Ectodermal cell (in vitro differentiated cells): Measurements from ENCODE around the gene COL26A1.
A peak's percentile ranks its signal among the peaks of the same experiment; 100 is the strongest.

Experiments
- H3K27ac ChIP-seq: 2 replicates; pipeline ENCODE4 v1.7.0; 2013; ENCODE audit warnings: mild to moderate bottlenecking, low read depth, low read length; ENCODE audit not compliant: insufficient read depth, poor library complexity, severe bottlenecking
- H3K27me3 ChIP-seq: 2 replicates; pipeline ENCODE4 v1.7.0; 2013; ENCODE audit warnings: mild to moderate bottlenecking, low read length; ENCODE audit not compliant: insufficient read depth, control insufficient read depth, poor library complexity, severe bottlenecking
- H3K36me3 ChIP-seq: one replicate; pipeline ENCODE4 v1.7.0; 2013; ENCODE audit warnings: low read length; ENCODE audit not compliant: control insufficient read depth, insufficient read depth
- H3K4me1 ChIP-seq: one replicate; pipeline ENCODE4 v1.7.0; 2013; ENCODE audit warnings: low read length; ENCODE audit not compliant: control insufficient read depth, insufficient read depth
- H3K4me3 ChIP-seq: 2 replicates; pipeline ENCODE4 v1.7.0; 2013; ENCODE audit warnings: low read depth, low read length, control low read depth; ENCODE audit not compliant: insufficient read depth
- H3K9me3 ChIP-seq: 2 replicates; pipeline ENCODE4 v1.7.0; 2013; ENCODE audit warnings: mild to moderate bottlenecking, low read length, moderate library complexity; ENCODE audit not compliant: control insufficient read depth
- WGBS, 2 experiments: methylation state at CpG; one replicate each; pipeline ENCODE4 v1.1.7; 2013; ENCODE audit warnings: missing lambda C conversion rate in 2 of 2; 5-methylcytosine and 5-hydroxymethylcytosine counted together

COL26A1 gene

DNA sequence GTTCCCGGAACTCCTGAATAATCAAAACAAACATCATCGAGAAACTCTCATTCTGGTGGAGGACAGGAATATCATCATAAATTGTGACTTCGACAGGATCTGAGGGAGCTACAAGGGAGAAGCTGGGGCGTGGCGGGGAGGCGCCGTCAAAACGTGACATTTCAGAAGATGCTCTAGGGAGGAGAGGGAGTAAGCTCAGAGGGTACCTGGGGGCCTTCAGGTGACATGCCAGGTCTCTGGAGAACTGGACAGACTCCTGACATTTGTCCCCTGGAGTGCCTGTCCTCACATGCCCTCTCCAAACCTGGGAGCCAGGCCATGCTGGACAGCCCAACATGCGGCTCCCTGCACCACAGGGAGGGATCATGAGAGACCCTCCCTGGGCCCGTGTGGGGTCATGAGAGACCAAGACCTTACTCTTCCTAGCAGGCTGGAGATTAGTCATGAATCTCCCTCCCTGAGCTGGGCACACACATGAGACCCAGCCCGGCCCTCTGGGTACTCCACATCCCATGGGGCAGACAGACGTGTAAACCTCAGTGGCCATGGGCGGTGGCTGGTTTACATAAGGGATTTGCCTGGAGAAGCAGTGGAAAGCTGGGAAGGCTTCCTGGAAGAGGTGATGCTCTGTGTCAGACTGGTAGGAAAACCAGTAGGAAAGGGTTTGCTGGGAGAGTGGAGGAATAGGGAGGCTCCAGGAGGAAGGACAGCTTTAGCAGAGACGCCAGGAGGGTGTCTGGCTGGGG, 185.4 kb downstream of the COL26A1 start:
- Histone ChIP-seq H3K4me3 (no peak overlapping the region), H3K27me3 (no peaks in the 10 kb centered on the region), H3K4me1 (no peaks in the 10 kb centered on the region), H3K27ac (no peak overlapping the region), H3K9me3 (no peaks in the 10 kb centered on the region), H3K36me3 (no peaks in the 10 kb centered on the region)
- 94 to 95% methylated on average over 14 of the region's 14 CpGs for WGBS, 2 experiments

DNA sequence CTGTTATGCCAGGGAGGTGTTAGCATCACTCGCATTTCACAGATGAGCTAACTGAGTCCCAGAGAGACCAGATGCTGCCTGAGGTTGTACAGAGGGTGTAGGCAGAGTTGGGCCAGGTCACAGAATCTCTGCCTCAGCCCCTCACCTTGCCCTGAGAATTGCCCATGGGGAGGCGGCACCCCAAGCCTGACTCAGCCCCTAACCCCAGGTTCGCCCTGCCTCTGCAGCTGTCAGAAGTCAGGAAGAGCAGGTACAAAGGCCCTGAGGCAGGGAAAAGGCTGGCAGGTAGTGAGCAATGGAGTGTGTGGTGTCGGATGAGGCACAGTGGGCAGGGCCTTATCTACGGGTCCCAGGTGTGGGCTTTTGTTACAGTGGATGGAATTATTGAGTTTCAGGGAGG, 187.1 kb downstream of the COL26A1 start:
- H3K36me3 ChIP-seq, result no peaks in the 10 kb centered on the region
- no peak overlapping the region for H3K27ac ChIP-seq
- no peak overlapping the region for H3K4me3 ChIP-seq
- no peaks in the 10 kb centered on the region for H3K27me3 ChIP-seq
- 93 to 97% methylated on average over 5 of the region's 5 CpGs for whole genome bisulfite sequencing, 2 experiments
- H3K9me3 ChIP-seq, result no peaks in the 10 kb centered on the region
- H3K4me1 ChIP-seq, result no peaks in the 10 kb centered on the region

- no peak overlapping the region for H3K4me3 ChIP-seq
- H3K9me3 ChIP-seq, result no peaks in the 10 kb centered on the region
- H3K27ac ChIP-seq, result peak overlapping the region; percentile 26
- H3K36me3 ChIP-seq, result no peaks in the 10 kb centered on the region
- H3K27me3 ChIP-seq, result no peaks in the 10 kb centered on the region
- WGBS, 2 experiments, result 67 to 72% methylated on average over 26 of the region's 26 CpGs
- no peaks in the 10 kb centered on the region for H3K4me1 ChIP-seq
Measured at GRCh38 chr7:101550641-101551541, 188.2 kb downstream of the COL26A1 start.

DNA sequence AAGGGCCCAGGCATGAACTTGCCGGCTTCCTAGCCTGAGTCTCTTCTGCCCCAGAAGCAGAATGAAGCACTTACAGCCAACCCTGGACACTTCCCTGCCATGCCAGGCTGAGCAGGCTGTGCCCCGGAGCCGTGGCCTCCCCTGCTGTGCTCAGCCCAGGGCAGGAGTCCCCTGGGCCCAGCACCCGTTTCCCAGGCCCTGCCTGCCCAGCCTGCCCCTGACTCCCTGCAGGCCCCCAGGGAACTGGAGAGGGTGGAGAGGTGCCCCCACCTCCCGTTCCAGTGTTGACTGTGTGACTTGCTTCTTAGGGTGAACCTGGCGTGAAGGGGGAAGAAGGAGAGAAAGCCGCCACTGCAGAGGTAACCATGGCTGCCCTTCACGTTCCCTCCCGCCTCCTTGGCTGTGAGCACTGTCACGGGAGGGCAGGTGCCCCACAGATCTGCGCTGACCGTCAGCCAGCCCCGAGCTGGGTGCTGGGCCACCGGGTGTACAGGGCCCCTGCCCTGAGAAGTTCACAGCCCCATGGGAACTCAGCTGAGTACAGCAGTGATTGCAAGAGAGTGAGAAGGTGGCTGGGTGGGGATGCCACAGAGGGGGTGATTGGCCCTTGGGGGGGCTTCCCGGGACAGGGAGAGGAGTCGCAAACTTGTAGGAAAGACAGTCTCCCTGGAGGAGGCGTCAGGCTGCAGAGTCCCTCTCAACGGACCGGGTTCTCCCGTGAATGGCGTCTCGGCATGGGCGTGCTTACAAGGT, 190.5 kb downstream of the COL26A1 start:
- no peaks in the 10 kb centered on the region for H3K36me3 ChIP-seq
- H3K27ac ChIP-seq, result no peak overlapping the region
- H3K4me1 ChIP-seq, result no peaks in the 10 kb centered on the region
- WGBS, 2 experiments, result 88 to 89% methylated on average over 23 of the region's 23 CpGs
- no peak overlapping the region for H3K4me3 ChIP-seq
- no peaks in the 10 kb centered on the region for H3K9me3 ChIP-seq
- no peaks in the 10 kb centered on the region for H3K27me3 ChIP-seq

GRCh38 chr7:101553771-101554445, 191.2 kb downstream of the COL26A1 start:
- H3K4me3 ChIP-seq, result no peak overlapping the region
- H3K27me3 ChIP-seq, result no peaks in the 10 kb centered on the region
- no peaks in the 10 kb centered on the region for H3K36me3 ChIP-seq
- no peaks in the 10 kb centered on the region for H3K9me3 ChIP-seq
- H3K4me1 ChIP-seq, result no peaks in the 10 kb centered on the region
- WGBS, 2 experiments, result 89 to 91% methylated on average over 8 of the region's 8 CpGs
- no peak overlapping the region for H3K27ac ChIP-seq

- H3K27ac ChIP-seq, result no peak overlapping the region
- no peaks in the 10 kb centered on the region for H3K36me3 ChIP-seq
- H3K9me3 ChIP-seq, result no peaks in the 10 kb centered on the region
- WGBS, 2 experiments, result 84 to 85% methylated on average over 6 of the region's 6 CpGs
- H3K27me3 ChIP-seq, result no peaks in the 10 kb centered on the region
- no peaks in the 10 kb centered on the region for H3K4me1 ChIP-seq
- H3K4me3 ChIP-seq, result no peak overlapping the region
Measured at GRCh38 chr7:101554584-101555268, 192.1 kb downstream of the COL26A1 start.

- no peak overlapping the region for H3K4me3 ChIP-seq
- H3K27ac ChIP-seq, result no peak overlapping the region
- WGBS, 2 experiments, result 93 to 94% methylated on average over 12 of the region's 12 CpGs
- H3K9me3 ChIP-seq, result no peaks in the 10 kb centered on the region
- H3K4me1 ChIP-seq, result no peaks in the 10 kb centered on the region
- no peaks in the 10 kb centered on the region for H3K27me3 ChIP-seq
- H3K36me3 ChIP-seq, result no peaks in the 10 kb centered on the region
Measured at GRCh38 chr7:101555269-101555920, 192.7 kb downstream of the COL26A1 start.

- H3K36me3 ChIP-seq, result no peaks in the 10 kb centered on the region
- H3K27ac ChIP-seq, result no peak overlapping the region
- no peak overlapping the region for H3K4me3 ChIP-seq
- no peaks in the 10 kb centered on the region for H3K27me3 ChIP-seq
- WGBS, 2 experiments, result 88 to 91% methylated on average over 3 of the region's 3 CpGs
- H3K4me1 ChIP-seq, result no peaks in the 10 kb centered on the region
- no peaks in the 10 kb centered on the region for H3K9me3 ChIP-seq
Measured at GRCh38 chr7:101555921-101556275, 193.2 kb downstream of the COL26A1 start.

DNA sequence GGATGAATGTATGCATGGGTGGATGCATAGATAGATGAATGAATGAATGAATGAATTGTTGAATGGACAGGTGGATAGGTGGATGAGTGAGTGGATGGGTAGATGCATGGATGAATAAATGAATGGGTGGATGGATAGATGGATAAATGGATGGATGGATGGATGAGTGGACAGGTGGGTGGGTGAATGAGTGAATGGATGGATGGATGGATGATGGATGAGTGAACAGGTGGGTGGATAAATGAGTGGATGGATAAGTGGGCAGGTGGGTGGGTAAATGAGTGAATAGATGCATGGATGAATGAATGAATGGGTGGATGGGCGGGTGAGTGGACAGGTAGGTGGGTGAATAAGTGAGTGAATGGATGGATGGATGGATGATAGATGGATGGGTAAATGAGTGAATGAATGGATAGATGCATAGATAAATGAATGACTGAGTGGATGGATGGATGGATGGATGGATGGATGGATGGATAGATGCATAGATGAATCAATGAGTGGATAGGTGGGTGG, 193.8 kb downstream of the COL26A1 start:
- no peaks in the 10 kb centered on the region for H3K4me1 ChIP-seq
- H3K27ac ChIP-seq, result no peak overlapping the region
- no peak overlapping the region for H3K4me3 ChIP-seq
- H3K27me3 ChIP-seq, result no peaks in the 10 kb centered on the region
- no peaks in the 10 kb centered on the region for H3K9me3 ChIP-seq
- 93 to 96% methylated on average over 1 of the region's 1 CpG for WGBS, 2 experiments
- H3K36me3 ChIP-seq, result no peaks in the 10 kb centered on the region
